Measurements from ENCODE around the gene DLX1. TPM values are rescaled to one million over a fixed set of nuclear protein-coding genes. Genes with fewer than 3 reads are reported as not detected.

The DLX1 gene
- total and polyA plus RNA-seq, 2 experiments from 2014 or later: not detected

DNA sequence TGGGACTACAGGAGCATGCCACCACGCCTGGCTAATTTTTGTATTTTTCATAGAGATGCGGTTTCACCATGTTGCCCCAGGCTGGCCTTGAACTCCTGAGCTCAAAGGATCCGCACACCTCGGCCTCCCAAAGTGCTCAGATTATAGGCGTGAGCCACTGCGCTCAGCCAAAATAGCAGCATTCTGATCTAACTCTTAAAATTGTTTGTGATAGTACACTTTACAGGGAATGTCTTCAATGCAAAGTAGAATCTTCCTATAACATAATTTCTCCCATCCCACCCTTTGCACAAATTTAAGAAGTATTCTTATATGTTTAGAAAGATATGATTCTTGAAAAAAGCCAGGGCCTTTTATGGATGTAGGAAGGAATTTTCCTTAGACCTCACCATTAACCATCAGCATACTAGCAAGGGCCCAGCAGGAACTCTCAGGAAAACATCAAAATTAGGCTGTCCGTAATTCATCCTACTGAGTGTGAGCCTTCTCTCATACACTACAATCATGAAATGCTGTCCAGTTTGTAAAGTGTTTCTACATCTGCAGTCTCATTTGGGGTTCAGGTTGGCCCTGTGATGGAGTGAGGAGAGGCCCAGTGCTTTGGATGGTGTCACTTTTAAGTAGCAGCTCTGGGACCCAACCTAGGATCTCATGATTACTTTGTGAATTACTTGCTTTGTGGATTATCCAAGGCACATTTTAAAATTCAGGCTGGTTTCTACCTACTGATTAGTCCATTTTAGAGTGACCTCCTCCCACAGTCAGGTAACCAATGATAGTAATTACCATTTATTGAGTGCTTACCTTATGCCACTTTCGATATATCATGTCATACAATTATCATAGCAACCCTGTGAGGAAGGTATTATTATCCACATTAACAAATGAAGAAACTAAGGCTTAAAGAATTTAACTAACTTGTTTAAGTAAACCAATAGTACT is 37.5 kb upstream of the DLX1 start:
- Mint-ChIP-seq H3K9me3 (no peaks in the 10 kb centered on the region), H3K4me1 (peaks cover 15% of the 10 kb centered on the region; the same call in 2 of the 3 replicates), H3K36me3 (ENCODE audit: low read depth) (no peaks in the 10 kb centered on the region), H3K27me3 (ENCODE audit: insufficient read depth, low read depth, poor library complexity) (peaks cover 1% of the 10 kb centered on the region), H3K27ac (no peak overlapping the region), H3K4me3 (no peak overlapping the region)
- Histone ChIP-seq H3K4me3 (no peak overlapping the region), H3K4me2 (no peak overlapping the region), H3K27ac (ENCODE audit: low read depth) (peak overlapping the region; percentile 58; the same call in 1 of the 2 replicates), H3K4me1 (ENCODE audit: insufficient read depth) (peaks cover 9% of the 10 kb centered on the region; the same call in 1 of the 2 replicates), H3F3A (replicated peaks; ENCODE audit: low read depth) (no peaks in the 10 kb centered on the region), H4K20me1 (replicated peaks; ENCODE audit: insufficient read depth) (no peaks in the 10 kb centered on the region), H3K9me2 (ENCODE audit: insufficient read depth) (no peaks in the 10 kb centered on the region), H3K27me3 (ENCODE audit: insufficient read depth) (no peaks in the 10 kb centered on the region), H3K79me2 (replicated peaks; ENCODE audit: insufficient read depth) (no peaks in the 10 kb centered on the region), H3K36me3 (ENCODE audit: insufficient read depth) (no peaks in the 10 kb centered on the region), H2AFZ (no peak overlapping the region)
- TF ChIP-seq, protein P1, sequence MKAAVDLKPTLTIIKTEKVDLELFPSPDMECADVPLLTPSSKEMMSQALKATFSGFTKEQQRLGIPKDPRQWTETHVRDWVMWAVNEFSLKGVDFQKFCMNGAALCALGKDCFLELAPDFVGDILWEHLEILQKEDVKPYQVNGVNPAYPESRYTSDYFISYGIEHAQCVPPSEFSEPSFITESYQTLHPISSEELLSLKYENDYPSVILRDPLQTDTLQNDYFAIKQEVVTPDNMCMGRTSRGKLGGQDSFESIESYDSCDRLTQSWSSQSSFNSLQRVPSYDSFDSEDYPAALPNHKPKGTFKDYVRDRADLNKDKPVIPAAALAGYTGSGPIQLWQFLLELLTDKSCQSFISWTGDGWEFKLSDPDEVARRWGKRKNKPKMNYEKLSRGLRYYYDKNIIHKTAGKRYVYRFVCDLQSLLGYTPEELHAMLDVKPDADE (IDR thresholded peaks at IDR 0.05): no peak
- TF ChIP-seq JUNB (IDR thresholded peaks at IDR 0.05; ENCODE audit: unreplicated experiment) (no peak), EZH2phosphoT487 (IDR thresholded peaks at IDR 0.05; ENCODE audit: unreplicated experiment) (no peak), POLR2AphosphoS5 (IDR thresholded peaks at IDR 0.05; ENCODE audit: low read depth) (no peak), EZH2 (IDR thresholded peaks at IDR 0.05; ENCODE audit: low read depth, unreplicated experiment) (no peak), NANOG (IDR thresholded peaks at IDR 0.05; ENCODE audit: borderline replicate concordance) (no peak), STAT1 (IDR thresholded peaks at IDR 0.05; ENCODE audit: unreplicated experiment) (no peak), ZNF331 (CRISPR knock-in tag; IDR thresholded peaks at IDR 0.05; ENCODE audit: low read depth) (no peak), CREB1 (CRISPR knock-in tag; IDR thresholded peaks at IDR 0.05; ENCODE audit: low read depth) (no peak), ZNF114 (CRISPR knock-in tag; IDR thresholded peaks at IDR 0.05) (no peak)
- TF ChIP-seq, protein P2, sequence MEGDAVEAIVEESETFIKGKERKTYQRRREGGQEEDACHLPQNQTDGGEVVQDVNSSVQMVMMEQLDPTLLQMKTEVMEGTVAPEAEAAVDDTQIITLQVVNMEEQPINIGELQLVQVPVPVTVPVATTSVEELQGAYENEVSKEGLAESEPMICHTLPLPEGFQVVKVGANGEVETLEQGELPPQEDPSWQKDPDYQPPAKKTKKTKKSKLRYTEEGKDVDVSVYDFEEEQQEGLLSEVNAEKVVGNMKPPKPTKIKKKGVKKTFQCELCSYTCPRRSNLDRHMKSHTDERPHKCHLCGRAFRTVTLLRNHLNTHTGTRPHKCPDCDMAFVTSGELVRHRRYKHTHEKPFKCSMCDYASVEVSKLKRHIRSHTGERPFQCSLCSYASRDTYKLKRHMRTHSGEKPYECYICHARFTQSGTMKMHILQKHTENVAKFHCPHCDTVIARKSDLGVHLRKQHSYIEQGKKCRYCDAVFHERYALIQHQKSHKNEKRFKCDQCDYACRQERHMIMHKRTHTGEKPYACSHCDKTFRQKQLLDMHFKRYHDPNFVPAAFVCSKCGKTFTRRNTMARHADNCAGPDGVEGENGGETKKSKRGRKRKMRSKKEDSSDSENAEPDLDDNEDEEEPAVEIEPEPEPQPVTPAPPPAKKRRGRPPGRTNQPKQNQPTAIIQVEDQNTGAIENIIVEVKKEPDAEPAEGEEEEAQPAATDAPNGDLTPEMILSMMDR (conservative IDR thresholded peaks at IDR 0.05; ENCODE audit: low read depth in 2 of 2): no peak
- TF ChIP-seq, protein P3, sequence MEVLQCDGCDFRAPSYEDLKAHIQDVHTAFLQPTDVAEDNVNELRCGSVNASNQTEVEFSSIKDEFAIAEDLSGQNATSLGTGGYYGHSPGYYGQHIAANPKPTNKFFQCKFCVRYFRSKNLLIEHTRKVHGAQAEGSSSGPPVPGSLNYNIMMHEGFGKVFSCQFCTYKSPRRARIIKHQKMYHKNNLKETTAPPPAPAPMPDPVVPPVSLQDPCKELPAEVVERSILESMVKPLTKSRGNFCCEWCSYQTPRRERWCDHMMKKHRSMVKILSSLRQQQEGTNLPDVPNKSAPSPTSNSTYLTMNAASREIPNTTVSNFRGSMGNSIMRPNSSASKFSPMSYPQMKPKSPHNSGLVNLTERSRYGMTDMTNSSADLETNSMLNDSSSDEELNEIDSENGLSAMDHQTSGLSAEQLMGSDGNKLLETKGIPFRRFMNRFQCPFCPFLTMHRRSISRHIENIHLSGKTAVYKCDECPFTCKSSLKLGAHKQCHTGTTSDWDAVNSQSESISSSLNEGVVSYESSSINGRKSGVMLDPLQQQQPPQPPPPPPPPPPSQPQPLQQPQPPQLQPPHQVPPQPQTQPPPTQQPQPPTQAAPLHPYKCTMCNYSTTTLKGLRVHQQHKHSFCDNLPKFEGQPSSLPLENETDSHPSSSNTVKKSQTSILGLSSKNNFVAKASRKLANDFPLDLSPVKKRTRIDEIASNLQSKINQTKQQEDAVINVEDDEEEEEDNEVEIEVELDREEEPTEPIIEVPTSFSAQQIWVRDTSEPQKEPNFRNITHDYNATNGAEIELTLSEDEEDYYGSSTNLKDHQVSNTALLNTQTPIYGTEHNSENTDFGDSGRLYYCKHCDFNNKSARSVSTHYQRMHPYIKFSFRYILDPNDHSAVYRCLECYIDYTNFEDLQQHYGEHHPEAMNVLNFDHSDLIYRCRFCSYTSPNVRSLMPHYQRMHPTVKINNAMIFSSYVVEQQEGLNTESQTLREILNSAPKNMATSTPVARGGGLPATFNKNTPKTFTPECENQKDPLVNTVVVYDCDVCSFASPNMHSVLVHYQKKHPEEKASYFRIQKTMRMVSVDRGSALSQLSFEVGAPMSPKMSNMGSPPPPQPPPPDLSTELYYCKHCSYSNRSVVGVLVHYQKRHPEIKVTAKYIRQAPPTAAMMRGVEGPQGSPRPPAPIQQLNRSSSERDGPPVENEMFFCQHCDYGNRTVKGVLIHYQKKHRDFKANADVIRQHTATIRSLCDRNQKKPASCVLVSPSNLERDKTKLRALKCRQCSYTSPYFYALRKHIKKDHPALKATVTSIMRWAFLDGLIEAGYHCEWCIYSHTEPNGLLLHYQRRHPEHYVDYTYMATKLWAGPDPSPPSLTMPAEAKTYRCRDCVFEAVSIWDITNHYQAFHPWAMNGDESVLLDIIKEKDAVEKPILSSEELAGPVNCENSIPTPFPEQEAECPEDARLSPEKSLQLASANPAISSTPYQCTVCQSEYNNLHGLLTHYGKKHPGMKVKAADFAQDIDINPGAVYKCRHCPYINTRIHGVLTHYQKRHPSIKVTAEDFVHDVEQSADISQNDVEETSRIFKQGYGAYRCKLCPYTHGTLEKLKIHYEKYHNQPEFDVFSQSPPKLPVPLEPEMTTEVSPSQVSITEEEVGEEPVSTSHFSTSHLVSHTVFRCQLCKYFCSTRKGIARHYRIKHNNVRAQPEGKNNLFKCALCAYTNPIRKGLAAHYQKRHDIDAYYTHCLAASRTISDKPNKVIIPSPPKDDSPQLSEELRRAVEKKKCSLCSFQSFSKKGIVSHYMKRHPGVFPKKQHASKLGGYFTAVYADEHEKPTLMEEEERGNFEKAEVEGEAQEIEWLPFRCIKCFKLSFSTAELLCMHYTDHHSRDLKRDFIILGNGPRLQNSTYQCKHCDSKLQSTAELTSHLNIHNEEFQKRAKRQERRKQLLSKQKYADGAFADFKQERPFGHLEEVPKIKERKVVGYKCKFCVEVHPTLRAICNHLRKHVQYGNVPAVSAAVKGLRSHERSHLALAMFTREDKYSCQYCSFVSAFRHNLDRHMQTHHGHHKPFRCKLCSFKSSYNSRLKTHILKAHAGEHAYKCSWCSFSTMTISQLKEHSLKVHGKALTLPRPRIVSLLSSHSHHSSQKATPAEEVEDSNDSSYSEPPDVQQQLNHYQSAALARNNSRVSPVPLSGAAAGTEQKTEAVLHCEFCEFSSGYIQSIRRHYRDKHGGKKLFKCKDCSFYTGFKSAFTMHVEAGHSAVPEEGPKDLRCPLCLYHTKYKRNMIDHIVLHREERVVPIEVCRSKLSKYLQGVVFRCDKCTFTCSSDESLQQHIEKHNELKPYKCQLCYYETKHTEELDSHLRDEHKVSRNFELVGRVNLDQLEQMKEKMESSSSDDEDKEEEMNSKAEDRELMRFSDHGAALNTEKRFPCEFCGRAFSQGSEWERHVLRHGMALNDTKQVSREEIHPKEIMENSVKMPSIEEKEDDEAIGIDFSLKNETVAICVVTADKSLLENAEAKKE (CRISPR knock-in tag; IDR thresholded peaks at IDR 0.05): no peak
- TF ChIP-seq, protein P4, sequence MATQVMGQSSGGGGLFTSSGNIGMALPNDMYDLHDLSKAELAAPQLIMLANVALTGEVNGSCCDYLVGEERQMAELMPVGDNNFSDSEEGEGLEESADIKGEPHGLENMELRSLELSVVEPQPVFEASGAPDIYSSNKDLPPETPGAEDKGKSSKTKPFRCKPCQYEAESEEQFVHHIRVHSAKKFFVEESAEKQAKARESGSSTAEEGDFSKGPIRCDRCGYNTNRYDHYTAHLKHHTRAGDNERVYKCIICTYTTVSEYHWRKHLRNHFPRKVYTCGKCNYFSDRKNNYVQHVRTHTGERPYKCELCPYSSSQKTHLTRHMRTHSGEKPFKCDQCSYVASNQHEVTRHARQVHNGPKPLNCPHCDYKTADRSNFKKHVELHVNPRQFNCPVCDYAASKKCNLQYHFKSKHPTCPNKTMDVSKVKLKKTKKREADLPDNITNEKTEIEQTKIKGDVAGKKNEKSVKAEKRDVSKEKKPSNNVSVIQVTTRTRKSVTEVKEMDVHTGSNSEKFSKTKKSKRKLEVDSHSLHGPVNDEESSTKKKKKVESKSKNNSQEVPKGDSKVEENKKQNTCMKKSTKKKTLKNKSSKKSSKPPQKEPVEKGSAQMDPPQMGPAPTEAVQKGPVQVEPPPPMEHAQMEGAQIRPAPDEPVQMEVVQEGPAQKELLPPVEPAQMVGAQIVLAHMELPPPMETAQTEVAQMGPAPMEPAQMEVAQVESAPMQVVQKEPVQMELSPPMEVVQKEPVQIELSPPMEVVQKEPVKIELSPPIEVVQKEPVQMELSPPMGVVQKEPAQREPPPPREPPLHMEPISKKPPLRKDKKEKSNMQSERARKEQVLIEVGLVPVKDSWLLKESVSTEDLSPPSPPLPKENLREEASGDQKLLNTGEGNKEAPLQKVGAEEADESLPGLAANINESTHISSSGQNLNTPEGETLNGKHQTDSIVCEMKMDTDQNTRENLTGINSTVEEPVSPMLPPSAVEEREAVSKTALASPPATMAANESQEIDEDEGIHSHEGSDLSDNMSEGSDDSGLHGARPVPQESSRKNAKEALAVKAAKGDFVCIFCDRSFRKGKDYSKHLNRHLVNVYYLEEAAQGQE (IDR thresholded peaks at IDR 0.05; ENCODE audit: unreplicated experiment): no peak
- ATAC-seq: no peak
- no peak for DNase-seq (ENCODE audit: low spot score)

All from GM23338 (cell line).